NCI-H524 treated with DMSO at 0.1 percent for 48 hours (cell line): ENCODE measurements around the gene OSBP2.

ENCODE experiments used
- DNase-seq: peaks from one replicate; lab custom pipeline; 2025; lab: John Stamatoyannopoulos, UW

OSBP2 gene

DNA sequence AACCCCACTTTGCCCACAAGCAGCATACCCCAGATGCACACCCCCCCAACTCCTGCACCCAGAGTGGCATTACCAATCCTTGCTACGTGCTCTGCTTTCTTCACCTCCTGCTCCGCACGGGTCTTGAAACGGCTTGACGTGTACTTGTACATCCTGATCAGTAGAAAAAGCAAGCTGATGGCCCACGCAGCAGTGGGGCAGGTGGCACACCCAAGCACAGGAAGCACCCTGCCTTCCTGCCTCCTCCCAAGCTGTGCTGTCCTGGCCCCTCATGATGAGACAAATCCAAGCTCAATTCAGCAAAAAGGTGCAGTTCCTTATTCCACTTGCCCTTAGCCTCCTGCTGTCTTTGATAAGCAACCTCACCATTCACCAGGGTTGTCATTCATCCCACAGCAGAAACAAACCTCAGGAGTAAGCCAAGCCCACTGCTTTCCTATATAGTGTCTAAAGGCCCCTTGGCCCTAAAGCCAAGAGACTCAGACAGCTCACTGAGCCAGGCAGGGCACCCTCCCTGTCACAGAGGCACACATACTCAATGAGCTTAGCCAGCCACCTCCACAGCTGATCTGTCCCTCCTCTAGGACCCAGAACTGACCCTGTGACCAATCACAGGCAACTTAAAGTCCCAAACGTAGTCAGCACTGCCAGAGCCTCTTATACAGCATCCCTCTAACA is 246.2 kb downstream of the OSBP2 start:
- DNase-seq, result no peak

- no peak for DNase-seq
Measured at GRCh38 chr22:30941363-30941740, 246.7 kb downstream of the OSBP2 start.

DNA sequence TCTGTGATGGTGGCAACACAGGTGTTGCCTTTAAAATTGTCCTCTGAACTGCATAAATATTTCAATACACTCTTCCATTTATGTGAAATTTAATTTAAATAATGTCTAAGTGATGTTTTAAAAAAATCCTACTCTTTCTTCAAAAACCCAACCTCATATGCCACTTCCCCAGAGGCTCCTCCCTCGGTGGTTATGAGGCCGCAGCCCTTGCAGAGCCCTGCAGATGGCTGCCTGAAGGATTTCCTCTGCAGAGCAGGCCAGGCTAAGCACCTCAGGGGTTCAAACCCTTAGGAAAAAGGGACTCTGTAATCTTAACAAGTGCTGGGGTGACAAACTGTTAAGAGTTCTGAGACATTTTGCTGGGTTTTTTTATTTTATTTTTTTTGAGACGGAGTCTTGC is 248.7 kb downstream of the OSBP2 start:
- no peak for DNase-seq

DNA sequence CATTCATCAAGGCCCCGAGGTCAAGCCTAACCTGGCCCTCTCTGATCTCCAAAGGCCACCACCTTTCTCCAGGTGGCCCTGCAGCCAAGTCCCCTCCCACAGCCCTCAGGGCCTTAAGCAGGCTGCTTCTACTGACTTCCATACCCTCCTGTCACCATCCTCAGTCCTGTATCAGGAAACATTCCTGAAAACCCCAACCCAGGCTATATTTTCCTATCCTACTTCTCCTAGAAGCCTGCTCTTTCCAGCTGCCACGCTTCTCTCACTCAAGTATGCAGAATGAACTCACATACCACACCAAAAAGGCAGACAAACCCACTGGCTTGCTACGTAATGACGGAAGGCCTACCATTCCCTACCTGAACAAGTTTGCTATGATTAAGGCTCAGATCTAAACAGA is 250.3 kb downstream of the OSBP2 start:
- DNase-seq, result no peak

GRCh38 chr22:30945653-30946052 is 251.0 kb downstream of the OSBP2 start:
- no peak for DNase-seq

DNA sequence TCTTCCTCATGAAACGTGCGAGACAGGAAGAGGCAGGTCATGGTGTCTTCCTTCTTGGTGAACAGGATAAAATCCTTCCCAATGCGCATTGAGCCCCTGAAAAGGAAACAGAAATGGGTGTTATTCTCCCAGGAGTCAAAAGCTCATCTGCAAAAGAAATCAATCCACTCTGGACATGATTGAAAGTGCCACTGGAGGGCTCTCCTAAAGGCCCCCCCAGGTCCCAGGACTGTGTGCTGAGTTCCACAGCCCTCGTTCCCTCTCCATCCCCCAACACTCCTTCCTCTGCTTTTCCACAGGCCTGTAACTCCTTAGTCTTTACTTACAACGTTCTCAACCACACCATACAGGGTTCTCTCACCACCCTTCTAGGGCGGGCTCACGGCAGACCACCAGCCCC is 251.7 kb downstream of the OSBP2 start:
- no peak for DNase-seq

DNA sequence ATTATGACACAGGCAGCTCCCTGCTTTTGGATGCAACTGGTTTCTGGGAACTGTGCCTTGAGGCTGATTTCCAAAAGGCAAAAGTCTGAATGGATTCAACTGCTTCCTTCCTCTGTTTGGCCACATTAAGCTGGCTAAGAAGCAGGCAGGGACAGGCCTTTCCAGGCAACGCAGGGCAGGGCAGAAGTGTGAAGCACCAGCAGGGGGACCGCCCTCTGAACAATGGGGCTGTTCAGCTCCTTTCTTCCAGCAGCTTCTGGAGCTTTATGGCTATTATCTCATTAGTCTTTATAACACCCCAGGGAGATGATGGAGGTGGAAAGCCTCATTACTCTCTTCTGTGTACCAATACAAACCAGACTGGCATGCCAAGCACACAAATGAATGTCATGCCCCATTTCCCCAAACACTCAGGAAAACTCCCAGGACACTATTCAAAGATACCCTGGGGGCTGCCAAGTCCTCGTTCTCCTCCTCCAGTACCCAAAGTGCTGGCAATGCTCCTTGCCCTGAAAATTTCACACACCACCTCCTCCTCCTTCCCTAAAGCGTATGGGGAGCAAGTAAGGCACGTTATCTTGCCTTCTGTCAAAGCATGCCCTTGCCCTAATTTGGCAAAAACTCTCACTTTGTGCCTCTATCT is 252.6 kb downstream of the OSBP2 start:
- no peak for DNase-seq

DNA sequence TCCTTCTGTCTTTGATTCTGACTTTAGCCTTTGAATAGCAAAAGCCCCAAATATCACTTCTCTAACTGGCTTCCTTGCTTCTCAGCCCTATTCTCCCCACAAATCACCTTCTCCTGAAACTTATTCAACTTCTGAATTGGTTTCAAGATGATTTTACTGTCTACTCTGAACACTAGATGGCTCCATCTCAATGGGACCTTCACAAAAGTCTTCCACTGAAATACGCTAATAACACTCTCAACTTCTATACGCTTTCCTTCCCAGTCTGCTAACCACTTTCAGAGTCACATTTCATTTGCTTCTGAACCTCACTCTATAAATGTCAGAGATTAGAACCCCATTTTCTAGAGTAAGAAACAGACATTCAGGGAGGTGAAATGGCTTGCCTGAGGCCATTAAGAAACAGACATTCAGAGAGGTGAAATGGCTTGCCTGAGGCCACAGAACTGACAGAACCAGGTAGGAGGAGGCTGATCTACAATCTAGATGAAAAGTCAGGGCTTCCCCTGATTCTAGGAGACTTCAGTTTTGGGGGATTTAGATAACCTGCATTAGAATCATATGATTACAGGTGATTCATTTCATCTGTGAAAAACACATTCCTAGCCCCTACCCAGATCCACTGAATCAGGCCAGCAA is 253.3 kb downstream of the OSBP2 start:
- no peak for DNase-seq

- DNase-seq, result no peak
Measured at GRCh38 chr22:30948930-30949342, 254.3 kb downstream of the OSBP2 start.

- no peak for DNase-seq
Measured at GRCh38 chr22:30949934-30950660, 255.4 kb downstream of the OSBP2 start.

DNA sequence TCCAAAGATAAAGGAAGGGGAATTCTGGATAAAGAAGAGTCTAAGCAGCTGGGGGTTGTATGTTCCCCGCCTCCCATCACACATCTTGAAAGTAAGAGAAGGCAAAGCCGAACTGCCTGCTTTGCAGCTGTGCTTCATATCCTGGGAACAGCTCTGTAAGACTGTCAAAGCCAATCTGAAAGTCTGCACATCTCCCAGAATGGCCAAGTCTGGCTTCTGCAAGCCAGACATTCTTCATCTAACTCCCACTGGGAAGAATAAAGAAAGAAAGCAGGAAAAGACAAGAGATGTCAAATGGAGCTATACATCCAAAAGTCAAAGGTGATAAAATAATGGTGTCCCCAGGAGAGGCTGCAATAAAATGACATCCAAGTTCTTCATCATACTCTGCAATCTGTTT is 258.5 kb downstream of the OSBP2 start:
- no peak for DNase-seq

GRCh38 chr22:30955153-30955552 is 260.5 kb downstream of the OSBP2 start:
- DNase-seq, result no peak
